Endothelial cell of umbilical vein (primary cell): ENCODE measurements around the gene RALGAPA1. TPM values are rescaled to one million over a fixed set of nuclear protein-coding genes. Genes with fewer than 3 reads are reported as not detected.

Experiments used
- BruUV-seq: library from RNA; stranded (reverse); fragments of 400-500 nt; replicated peaks from 2 replicates; lab custom pipeline; 2021; lab: Mats Ljungman, UMichigan
- CTCF ChIA-PET: fragments of 300-600, 350-600 bp; sonication (Branson Sonifier 250); formaldehyde crosslinking; loops from one replicate; lab custom pipeline; 2021; ENCODE audit warnings: antibody characterized with exemption, inconsistent platforms; lab: Charles Lee
- POLR2A ChIA-PET: fragments of 300-600, 350-600 bp; sonication (Branson Sonifier 250); formaldehyde crosslinking; loops from one replicate; lab custom pipeline; 2021; ENCODE audit warnings: antibody characterized with exemption, inconsistent platforms; lab: Charles Lee
- DNase-seq: peaks from one replicate; pipeline ENCODE4 v3.0.0-alpha.2; 2011; ENCODE audit warnings: low read depth, low spot score
- FAIRE-seq: peaks from 2 replicates; lab custom pipeline; 2011; peaks lifted over from hg19 to GRCh38; lab: Jason Lieb, UNC
- H2AFZ ChIP-seq: 2 replicates; pipeline ENCODE4 v1.6.0; 2012; ENCODE audit warnings: low read depth, low read length, control low read depth, inconsistent platforms
- H3K27ac ChIP-seq: 2 replicates; pipeline ENCODE4 v1.5.1; 2011; ENCODE audit warnings: low read depth, mild to moderate bottlenecking, control low read depth, low read length, moderate library complexity; ENCODE audit not compliant: insufficient read depth
- H3K27me3 ChIP-seq, 2 experiments: 2 replicates each; pipeline versions ENCODE4 v1.6.0 to v1.6.1; 2011; ENCODE audit warnings: low read length in 2 of 2, mixed read lengths in 1 of 2; ENCODE audit not compliant: control insufficient read depth in 2 of 2, insufficient read depth in 2 of 2
- H3K36me3 ChIP-seq, 2 experiments: 2 replicates in 1 of 2; 3 replicates in 1 of 2; pipeline ENCODE4 v1.5.1; 2011; ENCODE audit warnings: low read length in 2 of 2, mild to moderate bottlenecking in 1 of 2, moderate library complexity in 1 of 2; ENCODE audit not compliant: control insufficient read depth in 2 of 2, insufficient read depth in 2 of 2; ENCODE audit errors: extremely low read depth in 1 of 2
- H3K4me1 ChIP-seq: 3 replicates; pipeline ENCODE4 v1.5.1; 2011; ENCODE audit warnings: mild to moderate bottlenecking, low read length; ENCODE audit not compliant: control insufficient read depth, insufficient read depth; ENCODE audit errors: extremely low read depth
- H3K4me2 ChIP-seq: 2 replicates; pipeline ENCODE4 v1.6.1; 2011; ENCODE audit warnings: low read length, control low read depth, mixed read lengths; ENCODE audit not compliant: insufficient read depth
- H3K4me3 ChIP-seq, 3 experiments: fragments of 200-600 bp in 1 of 3; sonication (generic), shearing (Covaris generic) in 1 of 3; replicated peaks in 1 of 3; 2 replicates each; pipeline ENCODE4 v1.5.1; 2011 to 2016; ENCODE audit warnings: control low read depth in 3 of 3, low read length in 3 of 3, mild to moderate bottlenecking in 2 of 3, inconsistent platforms in 1 of 3, low read depth in 1 of 3, moderate library complexity in 1 of 3; ENCODE audit not compliant: insufficient read depth in 1 of 3
- H3K79me2 ChIP-seq: 2 replicates; pipeline ENCODE4 v1.6.0; 2012; ENCODE audit warnings: low read length, inconsistent platforms; ENCODE audit not compliant: control insufficient read depth, insufficient read depth
- H3K9ac ChIP-seq: replicated peaks from 2 replicates; pipeline ENCODE3; 2011; ENCODE audit warnings: low read length, control low read depth; ENCODE audit not compliant: insufficient read depth; ENCODE audit errors: extremely low read depth
- H3K9me1 ChIP-seq: replicated peaks from 3 replicates; pipeline ENCODE4 v1.6.0; 2011; ENCODE audit warnings: mild to moderate bottlenecking, low read length; ENCODE audit not compliant: control insufficient read depth, insufficient read depth; ENCODE audit errors: extremely low read depth
- H3K9me3 ChIP-seq: replicated peaks from 2 replicates; pipeline ENCODE4 v1.5.1; 2012; ENCODE audit warnings: low read length, inconsistent platforms; ENCODE audit not compliant: control insufficient read depth, insufficient read depth
- H4K20me1 ChIP-seq: replicated peaks from 2 replicates; pipeline ENCODE3; 2011; ENCODE audit warnings: mild to moderate bottlenecking, low read length; ENCODE audit not compliant: control insufficient read depth, insufficient read depth; ENCODE audit errors: extremely low read depth
- EZH2 ChIP-seq: IDR thresholded peaks from 2 replicates; pipeline ENCODE4 v1.6.1; 2012; ENCODE audit warnings: borderline replicate concordance, low read depth, mild to moderate bottlenecking, moderate library complexity, low read length, inconsistent platforms; ENCODE audit not compliant: severe bottlenecking
- FOS ChIP-seq: IDR thresholded peaks from 2 replicates; pipeline ENCODE4 v1.6.1; 2011; ENCODE audit warnings: mild to moderate bottlenecking, low read length, moderate library complexity, borderline replicate concordance; ENCODE audit not compliant: insufficient read depth
- GATA2 ChIP-seq: IDR thresholded peaks from 2 replicates; pipeline ENCODE4 v1.7.0; 2011; ENCODE audit warnings: low read depth, mild to moderate bottlenecking, moderate library complexity, mixed read lengths, low read length; ENCODE audit not compliant: insufficient read length, insufficient read depth
- MYC ChIP-seq: IDR thresholded peaks from one replicate; pipeline ENCODE4 v1.6.1; 2011; ENCODE audit warnings: mild to moderate bottlenecking, low read depth, low read length
- POLR2A ChIP-seq: IDR thresholded peaks from 2 replicates; pipeline ENCODE4 v1.6.1; 2012; ENCODE audit warnings: low read depth, mild to moderate bottlenecking, control low read depth, low read length
- POLR2AphosphoS5 ChIP-seq: IDR thresholded peaks from 2 replicates; pipeline ENCODE4 v1.6.1; 2012; ENCODE audit warnings: low read depth, mild to moderate bottlenecking, control low read depth, low read length, moderate library complexity; ENCODE audit not compliant: insufficient read depth
- dilution Hi-C: fragments of 300-500 bp; cut with MboI; formaldehyde crosslinking; loops from one replicate; pipeline ENCODE4 v1.15.0; 2019; ENCODE audit warnings: low sequenced_read_pairs; ENCODE audit not compliant: extremely low pct_ligation_motif_present
- intact Hi-C: fragments of 100-400 bp; cut with micrococcal nuclease; formaldehyde crosslinking; loops from one replicate; pipeline ENCODE4 v1.10.0; 2022
- polyA plus RNA-seq, 4 experiments: library from polyadenylated mRNA; depleted of rRNA in 3 of 4; stranded (reverse) in 3 of 4; unstranded in 1 of 4; fragments of >200 nt; gene quantifications; 2 replicates each; pipeline versions ENCODE4 v1.2.1 to v1.2.3, GENCODE V29; 2011 to 2012; ENCODE audit warnings: missing spikeins in 1 of 4
- total RNA-seq: library from RNA; stranded (reverse); gene quantifications from 2 replicates; pipeline ENCODE4 v1.2.3, GENCODE V29; 2021
- TF ChIP-seq, protein P1 (sequence below), 2 donors: IDR thresholded peaks; 1 replicate in 1 of 2; 2 replicates in 1 of 2; pipeline ENCODE4 v1.5.1; 2011; ENCODE audit warnings: low read length in 2 of 2, mild to moderate bottlenecking in 2 of 2, moderate library complexity in 2 of 2, control low read depth in 1 of 2, inconsistent platforms in 1 of 2, low read depth in 1 of 2; ENCODE audit not compliant: insufficient read depth in 1 of 2; ENCODE audit errors: extremely low read depth in 1 of 2
- TF ChIP-seq, protein P2 (sequence below): IDR thresholded peaks from 2 replicates; pipeline ENCODE4 v1.6.1; 2011; ENCODE audit not compliant: insufficient read depth, insufficient read length

Gene RALGAPA1
- total and polyA plus RNA-seq, 2 donors (not counting 3 experiments of a cell fraction or from before 2014, with no cell fraction given) = 6.1 to 30.9 TPM

DNA sequence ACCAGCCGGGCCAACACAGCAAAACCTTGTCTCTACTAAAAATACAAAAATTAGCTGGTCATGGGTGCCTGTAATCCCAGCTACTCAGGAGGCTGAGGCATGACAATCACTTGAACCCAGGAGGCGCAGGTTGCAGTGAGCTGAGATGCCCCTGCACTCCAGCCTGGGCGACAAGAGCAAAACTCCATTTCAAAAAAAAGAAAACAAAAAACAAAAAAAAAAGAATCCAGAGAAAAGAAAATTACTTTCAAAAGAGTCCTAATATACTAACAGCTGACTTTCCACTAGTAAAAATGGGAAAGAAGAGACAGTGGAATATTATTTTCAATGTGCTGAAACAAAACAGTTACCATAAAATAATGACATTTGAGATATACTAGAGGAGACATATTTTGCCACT is 283.4 kb downstream of the RALGAPA1 start:
- Histone ChIP-seq H3K36me3 (no peaks in the 10 kb centered on the region), H4K20me1 (no peaks in the 10 kb centered on the region), H3K27ac (no peak overlapping the region), H2AFZ (no peak overlapping the region), H3K27me3 (peaks cover 14 to 19% of the 10 kb centered on the region in 2 experiments), H3K9me1 (no peaks in the 10 kb centered on the region), H3K79me2 (no peaks in the 10 kb centered on the region), H3K4me1 (no peaks in the 10 kb centered on the region), H3K4me3 (no peak overlapping the region), H3K4me2 (no peak overlapping the region), H3K9me3 (no peaks in the 10 kb centered on the region), H3K9ac (no peak overlapping the region)
- ChIA-PET CTCF (no interaction called here), POLR2A (no interaction called here)
- BruUV-seq = no TSS peak
- DNase-seq = no peak
- FAIRE-seq = no peak
- TF ChIP-seq GATA2 (no peak), POLR2AphosphoS5 (no peak), FOS (no peak), MYC (no peak), POLR2A (no peak), EZH2 (no peak)
- TF ChIP-seq, protein P1, sequence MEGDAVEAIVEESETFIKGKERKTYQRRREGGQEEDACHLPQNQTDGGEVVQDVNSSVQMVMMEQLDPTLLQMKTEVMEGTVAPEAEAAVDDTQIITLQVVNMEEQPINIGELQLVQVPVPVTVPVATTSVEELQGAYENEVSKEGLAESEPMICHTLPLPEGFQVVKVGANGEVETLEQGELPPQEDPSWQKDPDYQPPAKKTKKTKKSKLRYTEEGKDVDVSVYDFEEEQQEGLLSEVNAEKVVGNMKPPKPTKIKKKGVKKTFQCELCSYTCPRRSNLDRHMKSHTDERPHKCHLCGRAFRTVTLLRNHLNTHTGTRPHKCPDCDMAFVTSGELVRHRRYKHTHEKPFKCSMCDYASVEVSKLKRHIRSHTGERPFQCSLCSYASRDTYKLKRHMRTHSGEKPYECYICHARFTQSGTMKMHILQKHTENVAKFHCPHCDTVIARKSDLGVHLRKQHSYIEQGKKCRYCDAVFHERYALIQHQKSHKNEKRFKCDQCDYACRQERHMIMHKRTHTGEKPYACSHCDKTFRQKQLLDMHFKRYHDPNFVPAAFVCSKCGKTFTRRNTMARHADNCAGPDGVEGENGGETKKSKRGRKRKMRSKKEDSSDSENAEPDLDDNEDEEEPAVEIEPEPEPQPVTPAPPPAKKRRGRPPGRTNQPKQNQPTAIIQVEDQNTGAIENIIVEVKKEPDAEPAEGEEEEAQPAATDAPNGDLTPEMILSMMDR (IDR thresholded peaks at IDR 0.05; ENCODE audit: extremely low read depth in 1 of 2, insufficient read depth in 1 of 2, low read depth in 1 of 2, low read length in 2 of 2) = no peak
- TF ChIP-seq, protein P2, sequence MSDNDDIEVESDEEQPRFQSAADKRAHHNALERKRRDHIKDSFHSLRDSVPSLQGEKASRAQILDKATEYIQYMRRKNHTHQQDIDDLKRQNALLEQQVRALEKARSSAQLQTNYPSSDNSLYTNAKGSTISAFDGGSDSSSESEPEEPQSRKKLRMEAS = no peak
- intact Hi-C loops = loop anchor here (10.0 kb wide), 1 partner anchor 51 kb away; no protein-coding TSS in a partner anchor
- dilution Hi-C loops = no loop called here
